Astrocyte of the cerebellum (primary cell): ENCODE data around the gene MAGEF1.

ENCODE experiments used
- DNase-seq: peaks from one replicate; pipeline ENCODE4 v3.0.0-alpha.2; 2011; ENCODE audit warnings: low read depth
- H3K4me3 ChIP-seq: 2 replicates; pipeline ENCODE4 v1.5.1; 2011; ENCODE audit warnings: mild to moderate bottlenecking, low read depth, low read length, moderate library complexity
- CTCF ChIP-seq: IDR thresholded peaks from 2 replicates; pipeline ENCODE4 v1.5.1; 2012; ENCODE audit warnings: low read length, low read depth, moderate library complexity, mild to moderate bottlenecking; ENCODE audit errors: missing control alignments
- in situ Hi-C: cut with HindIII; loops from 2 replicates; pipeline ENCODE4 v1.10.0; 2017; ENCODE audit warnings: low sequenced_read_pairs

The MAGEF1 gene

DNA sequence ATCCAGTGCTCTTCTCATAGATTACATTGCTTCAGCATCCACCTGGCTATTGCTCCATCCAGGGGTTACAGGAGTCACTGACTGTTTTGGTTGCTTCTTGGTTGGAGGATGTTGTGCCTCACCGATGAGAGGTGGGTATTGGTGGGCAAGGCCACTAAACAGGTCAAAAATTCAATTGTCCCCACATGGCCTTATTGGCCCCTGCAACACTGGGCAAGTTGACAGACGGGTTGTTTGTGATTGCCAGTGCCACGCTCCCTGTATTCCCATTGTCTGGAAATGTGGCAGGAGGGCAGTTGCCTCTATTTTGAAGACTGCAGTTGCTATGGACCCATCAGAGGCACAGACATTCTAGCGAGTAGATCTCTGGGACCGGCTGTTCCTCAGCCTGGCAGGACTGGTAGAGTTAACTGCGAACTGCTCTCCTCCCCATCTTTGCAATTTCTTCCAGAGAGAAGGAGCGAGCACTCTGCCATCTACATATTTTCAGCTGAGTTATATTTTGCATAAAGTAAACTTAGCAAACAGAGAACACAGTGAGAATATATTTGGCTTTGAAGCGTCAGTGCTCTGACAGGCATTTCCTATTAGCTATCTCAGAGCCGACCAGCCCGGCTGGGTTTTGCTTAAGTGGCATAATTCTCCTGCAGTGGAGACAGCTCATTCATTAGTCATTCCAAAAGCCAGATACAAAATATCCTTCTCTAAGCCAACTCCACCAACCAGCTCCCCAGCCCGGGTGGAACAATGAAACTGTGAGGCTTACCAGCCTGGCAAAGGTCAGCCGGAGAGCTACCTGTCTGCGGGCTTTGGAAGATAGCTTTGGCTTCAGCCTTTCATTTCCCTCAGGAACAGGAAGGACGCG lies 26.0 kb upstream of the MAGEF1 start:
- no peak overlapping the region for H3K4me3 ChIP-seq
- in situ Hi-C loops, result no loop called here
- no peak for DNase-seq
- TF ChIP-seq CTCF, result no peak

GRCh38 chr3:184737063-184737462 lies 25.2 kb upstream of the MAGEF1 start:
- no peak overlapping the region for H3K4me3 ChIP-seq
- no peak for DNase-seq
- no peak for TF ChIP-seq CTCF
- in situ Hi-C loops, result no loop called here

DNA sequence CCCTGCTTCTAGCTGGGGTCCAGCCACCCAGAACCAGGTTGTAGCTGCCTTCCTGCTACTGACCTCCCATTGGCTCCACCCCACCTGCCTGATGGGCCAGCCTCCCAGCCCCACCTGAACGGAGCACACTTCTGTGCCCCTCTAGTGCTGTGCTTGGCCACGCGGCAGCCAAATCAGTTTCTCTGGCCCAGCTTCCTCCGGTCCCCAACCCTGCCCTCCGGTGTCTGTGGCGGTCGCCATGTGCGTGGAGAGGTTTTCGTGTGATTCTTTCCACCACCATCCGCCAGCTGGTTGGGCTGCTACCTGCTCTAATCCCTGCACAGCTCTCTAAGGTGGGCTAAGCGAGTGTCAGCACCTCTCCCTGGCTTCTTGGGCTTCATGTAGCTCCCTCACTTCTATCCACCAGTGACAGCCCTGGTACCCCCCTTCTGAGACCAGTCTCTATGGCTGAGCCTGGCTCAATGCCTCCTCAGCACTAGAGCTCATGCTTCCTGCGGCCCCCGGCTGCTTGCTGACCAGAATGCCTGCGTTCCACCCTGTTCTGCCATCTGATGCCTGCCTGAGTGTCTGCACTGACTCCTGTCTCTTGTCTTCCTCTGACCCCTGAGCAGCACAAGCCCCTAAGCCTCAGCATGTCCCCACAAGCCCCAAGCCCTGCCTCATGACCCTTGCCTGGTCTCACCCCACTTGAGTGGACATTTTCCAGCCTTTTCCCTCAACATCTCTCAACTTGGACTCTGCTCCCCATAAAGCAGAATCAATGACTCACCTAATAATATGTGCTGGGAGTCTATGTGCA lies 23.2 kb upstream of the MAGEF1 start:
- no peak for DNase-seq
- TF ChIP-seq CTCF, result no peak
- H3K4me3 ChIP-seq, result no peak overlapping the region
- in situ Hi-C loops, result loop anchor here (5.0 kb wide), 1 partner anchor 78 kb away; no protein-coding TSS in a partner anchor

DNA sequence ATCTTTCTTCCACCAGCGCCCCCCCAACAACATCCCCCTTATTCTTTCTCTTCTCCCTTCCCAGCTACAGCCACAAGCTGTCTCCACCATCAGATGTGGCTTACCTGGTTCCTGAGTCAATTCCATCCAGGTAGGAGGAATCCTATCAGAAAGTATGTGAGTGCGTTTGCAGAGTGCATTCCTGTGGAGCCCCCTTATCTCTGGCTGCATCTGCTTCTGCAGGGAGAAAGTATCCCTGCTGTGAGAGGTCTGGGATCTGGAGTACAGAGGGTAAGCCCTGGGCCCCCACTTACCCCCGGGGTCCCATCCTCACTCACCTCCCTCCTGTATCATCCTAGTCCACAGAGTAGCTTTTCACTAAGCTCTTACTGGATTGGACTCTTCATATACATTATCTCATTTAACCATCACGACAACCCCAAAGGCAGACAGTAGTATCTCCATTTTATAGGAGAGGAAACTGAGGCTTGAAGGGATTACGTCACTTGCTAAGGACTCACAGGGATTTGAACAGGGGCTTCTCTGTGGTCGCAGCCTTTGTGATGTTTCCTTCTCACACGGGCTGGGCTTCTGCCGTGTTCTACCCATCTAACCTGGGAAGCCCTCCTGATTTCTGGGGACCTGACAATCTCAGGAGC lies 22.2 kb upstream of the MAGEF1 start:
- no peak overlapping the region for H3K4me3 ChIP-seq
- no peak for TF ChIP-seq CTCF
- no peak for DNase-seq
- in situ Hi-C loops, result loop anchor here (5.0 kb wide), 1 partner anchor 77 kb away; no protein-coding TSS in a partner anchor

GRCh38 chr3:184733181-184733580 lies 21.3 kb upstream of the MAGEF1 start:
- no peak overlapping the region for H3K4me3 ChIP-seq
- TF ChIP-seq CTCF, result no peak
- no peak for DNase-seq
- in situ Hi-C loops, result loop anchor here (5.0 kb wide), 1 partner anchor 76 kb away; no protein-coding TSS in a partner anchor
